NOMO-1 treated with dmso at 0.1 percent for 144 hours (cell line): ENCODE measurements around the gene RBM39.

Experiments
- DNase-seq: peaks from one replicate; lab custom pipeline; 2025; ENCODE audit not compliant: unreplicated experiment; lab: John Stamatoyannopoulos, UW

Gene RBM39

DNA sequence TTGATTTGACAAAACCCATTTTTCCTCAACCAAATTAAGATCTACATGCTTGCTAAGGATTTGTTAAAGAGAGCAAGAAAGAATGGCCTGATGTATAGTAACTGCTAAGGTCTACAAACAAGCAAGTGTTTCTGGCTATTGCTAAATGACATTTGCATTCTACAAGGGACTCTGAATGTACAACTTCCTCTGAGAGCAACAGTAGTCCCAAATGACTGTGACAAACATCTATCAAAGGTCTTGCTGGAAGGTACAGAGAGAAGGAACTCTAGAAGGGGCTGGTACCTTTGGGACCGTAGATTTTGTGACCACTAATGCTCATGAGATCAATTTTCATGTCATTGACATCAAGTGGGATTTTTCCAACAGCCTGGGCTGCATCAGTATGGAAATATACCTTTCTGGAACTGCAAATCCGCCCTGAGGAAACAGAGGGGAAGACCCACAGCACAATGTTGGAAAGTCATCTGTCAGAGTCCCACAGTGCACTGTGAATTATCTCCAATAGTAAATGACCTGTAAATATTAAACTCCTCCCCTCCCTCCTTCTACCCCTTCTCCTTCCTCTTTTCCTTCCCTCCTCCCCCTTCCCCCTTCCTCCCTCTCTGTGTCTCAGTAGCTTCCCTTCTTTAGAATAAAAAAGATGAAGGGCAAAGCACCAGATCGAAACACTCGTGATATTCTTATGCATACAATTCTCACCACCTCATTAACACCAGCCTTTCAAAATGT is 61.4 kb downstream of the RBM39 start:
- DNase-seq: peak; percentile 44

DNA sequence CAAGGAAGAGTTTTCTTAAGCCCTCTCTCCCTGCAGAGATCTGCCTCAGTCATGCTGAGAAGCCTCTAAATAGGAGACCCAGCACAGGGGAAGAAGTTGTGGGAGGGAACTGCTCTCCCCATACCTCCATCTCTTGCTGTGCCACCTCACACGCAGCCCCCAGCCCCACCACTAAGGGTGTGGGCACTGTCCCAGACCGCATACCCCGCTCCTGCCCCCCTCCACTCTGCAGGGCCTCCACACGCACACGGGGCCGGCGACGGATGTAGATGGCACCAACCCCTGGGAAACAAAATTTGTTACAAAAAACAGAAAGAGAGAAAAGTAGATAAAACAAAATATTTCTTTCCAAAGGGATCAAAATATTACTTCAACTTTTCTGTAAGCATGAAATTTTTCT is 67.1 kb downstream of the RBM39 start:
- no peak for DNase-seq

DNA sequence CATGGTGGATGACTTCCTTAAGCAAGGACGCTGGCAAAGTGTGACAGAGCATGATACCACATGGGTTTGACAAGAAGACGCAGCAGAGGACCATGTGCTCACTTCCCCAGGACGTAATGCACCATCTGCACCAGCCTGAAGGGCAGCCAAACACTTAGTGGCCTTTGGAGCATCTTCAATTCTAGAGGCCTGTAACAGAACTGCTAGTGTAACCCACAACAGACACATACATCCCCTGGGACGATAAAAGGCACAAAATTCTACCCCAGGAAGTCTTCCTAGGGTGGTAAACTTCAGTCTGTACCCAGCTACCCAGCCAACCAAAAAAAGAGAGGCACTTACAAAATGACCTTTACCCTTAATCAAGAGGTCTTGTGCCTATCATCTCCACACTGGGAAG is 68.2 kb downstream of the RBM39 start:
- DNase-seq: no peak

DNA sequence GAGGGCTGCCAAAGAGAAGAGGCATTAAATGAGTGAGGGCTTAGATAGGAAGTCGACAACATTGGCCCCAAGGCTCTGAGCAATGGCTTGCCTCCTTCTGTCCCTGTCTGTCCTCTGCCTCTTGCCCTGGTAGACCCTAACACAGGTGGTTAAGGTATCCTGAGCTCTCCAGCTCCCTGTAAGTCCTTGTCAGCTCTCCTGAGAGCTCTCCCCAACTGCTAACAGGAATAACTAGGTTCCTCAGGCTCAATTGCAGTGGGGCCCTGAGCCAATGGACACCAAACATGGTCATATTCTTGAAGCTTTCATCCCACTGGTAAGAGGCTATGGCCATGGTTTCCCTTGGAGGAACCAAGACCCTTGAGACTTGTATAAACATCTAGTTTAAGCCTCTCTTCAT is 72.4 kb downstream of the RBM39 start:
- no peak for DNase-seq

DNA sequence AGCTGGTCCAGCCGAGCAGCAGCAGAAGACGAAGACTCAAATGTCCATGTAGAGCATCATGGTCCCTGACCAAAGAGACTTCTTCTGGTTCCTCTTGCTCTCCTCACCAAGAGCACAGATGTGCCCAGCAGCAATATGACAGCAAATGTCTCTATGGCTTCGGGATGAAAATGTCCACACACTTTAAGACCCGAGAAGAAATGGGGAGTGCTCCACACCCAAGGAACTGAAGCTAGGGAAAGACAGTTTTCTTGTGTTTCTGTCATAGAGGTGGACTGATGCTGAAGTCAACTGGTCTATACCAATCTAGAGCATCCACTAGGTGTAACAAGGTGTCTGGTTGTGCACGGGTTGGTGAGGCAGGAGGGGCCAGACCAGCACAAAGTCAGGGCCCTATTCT is 72.8 kb downstream of the RBM39 start:
- DNase-seq: no peak

DNA sequence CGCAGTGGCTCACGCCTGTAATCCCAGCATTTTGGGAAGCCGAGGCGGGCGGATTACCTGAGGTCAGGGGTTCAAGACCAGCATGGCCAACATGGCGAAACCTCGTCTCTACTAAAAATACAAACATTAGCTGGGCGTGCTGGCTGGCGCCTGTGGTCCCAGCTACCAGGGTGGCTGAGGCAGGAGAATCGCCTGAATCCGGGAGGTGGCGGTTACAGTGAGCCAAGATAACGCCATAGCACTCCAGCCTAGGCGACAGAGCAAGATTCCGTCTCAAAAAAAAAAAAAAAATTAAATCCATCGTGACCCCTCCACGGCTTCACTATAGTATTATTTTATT is 76.1 kb downstream of the RBM39 start:
- DNase-seq: no peak

DNA sequence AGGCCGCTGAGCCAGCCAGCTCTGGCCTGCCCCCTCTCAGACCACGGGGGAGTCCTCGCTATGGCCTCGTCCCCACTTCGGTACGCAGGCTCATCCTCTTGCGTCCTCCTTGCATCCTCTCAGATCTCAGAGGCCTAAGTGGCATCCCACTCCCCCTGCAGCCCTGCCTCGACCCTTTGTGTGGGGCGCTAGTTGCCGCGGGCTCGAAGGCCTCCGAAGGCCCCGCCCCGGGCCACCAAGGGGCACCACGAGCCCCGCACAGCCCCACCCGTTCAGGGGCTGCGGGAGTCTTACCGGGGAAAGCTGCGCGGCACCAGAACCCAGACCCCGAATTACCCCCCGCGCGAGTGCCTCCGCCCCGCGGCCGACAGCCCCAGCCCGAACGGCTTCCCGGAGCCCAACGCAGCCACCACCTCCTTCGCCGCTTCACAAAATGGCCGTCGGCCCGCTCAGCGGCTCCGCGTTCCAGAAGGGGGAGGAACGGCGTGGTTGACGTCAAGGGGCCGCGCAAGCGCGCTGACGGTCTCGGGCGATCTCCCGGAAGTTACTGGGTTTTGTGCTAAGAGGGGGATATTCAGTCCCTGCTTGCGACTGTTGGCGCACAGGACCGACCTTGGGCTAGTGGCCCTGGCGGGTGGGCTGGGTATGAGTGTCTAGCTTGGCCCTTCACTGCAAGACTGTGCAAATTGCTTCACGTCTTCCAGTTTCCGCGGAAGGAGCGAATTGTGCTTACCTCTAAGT is 77.4 kb downstream of the RBM39 start, which contains the start of the genes CPNE1 and RBM12:
CPNE1 (minus strand) TSS at position 435 of the 741 bp plus-strand sequence. CDS start 31,977 bp downstream, outside the sequence.
RBM12 (minus strand) TSS at position 435 of the 741 bp plus-strand sequence. CDS start 9,578 bp downstream, outside the sequence.
- peak; percentile 94 for DNase-seq

DNA sequence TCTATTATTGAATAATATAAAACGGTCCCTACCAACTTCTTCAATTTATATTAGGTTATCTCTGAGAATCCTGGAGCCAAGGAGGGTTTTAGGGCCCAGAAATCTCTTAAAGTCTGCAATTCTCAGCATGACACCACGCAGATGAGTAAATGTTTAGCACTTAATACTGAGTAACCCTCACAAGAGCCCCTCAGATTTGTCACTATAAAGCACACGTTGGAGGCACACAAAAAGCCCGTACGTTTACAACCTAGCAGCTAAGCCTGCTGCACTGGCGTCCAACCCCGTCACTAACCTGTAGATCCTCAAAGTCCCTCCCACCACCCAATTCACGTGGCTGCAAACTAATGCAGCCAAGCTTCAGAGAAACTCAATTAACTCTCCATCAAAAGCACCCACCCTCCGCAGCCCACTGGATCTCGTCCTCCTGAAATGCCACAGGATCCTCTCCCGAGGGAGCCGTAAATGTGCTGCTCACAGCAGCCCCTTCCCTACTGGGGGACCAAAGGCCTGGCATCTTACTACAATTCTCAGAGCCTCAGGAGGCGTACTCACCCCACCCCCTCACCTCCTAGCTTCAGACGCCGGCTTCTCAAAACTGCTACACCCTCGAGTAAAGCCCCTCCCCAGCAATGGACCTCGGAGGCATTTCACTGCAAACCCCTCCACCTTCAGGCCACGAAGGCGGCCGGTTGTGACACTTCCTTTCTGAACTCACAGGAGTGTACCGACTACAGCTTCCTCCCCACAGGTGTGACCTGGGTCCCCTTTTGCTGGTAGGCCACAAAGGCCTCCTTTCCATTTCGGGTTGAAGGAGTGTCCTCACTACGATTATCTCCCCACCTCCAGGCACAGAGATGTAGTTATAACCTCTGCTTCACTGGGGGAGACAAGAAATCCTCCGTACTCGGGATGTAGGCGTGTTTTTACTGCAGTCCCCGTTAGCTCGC is 78.3 kb downstream of the RBM39 start:
- peak; percentile 11 for DNase-seq

DNA sequence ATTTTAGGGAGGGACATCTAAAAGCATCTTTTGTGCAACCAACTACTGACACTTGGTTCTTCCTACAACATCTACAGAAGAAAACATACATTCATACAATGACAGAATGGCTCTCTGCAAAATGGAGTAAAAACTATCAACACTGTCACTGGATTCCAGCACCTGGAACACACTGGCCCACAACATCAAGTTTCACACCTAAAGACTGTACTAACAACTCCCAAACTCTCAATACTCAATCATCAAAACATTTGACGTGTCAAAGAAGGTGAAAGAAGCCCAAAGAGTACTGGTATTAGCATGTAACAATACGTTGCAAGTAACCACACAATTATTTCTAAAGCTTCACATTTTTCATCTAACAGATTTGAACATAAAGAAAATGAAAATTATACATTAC is 79.5 kb downstream of the RBM39 start:
- no peak for DNase-seq

DNA sequence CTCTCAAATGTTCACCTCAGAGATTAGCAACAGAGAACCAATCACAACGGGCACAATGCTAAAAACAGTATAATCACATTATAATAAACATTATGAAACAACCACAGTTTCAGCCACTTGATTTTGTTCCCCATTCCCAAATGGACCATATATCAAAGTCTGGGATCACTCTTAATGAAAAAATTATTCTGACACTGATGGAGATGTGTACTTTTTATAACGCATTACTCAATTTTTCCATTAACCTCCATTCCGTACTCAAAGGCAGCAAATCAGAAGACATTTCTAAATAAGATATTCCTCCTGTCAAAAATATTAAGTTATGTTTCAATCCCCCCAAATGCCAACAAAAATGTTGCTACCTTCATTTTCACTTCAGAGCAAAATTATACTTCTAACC is 80.2 kb downstream of the RBM39 start:
- DNase-seq: no peak

DNA sequence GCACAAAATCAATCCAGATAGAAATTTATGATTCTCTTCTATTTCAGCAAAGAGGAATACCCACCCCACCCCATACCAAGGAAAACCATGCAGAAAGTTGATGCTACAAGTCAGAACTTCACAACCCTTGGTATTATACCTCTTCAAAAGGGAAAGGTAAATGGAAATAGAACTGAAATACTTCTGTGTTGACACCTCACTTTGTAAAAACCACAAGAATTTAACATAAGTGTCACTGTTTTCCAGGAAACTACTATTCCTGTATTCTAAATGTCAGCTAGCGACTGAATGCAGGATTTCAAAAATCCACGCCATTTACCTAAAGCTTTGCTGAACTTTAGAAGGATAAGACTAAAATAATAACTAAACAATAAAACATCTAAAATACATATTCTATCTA is 81.0 kb downstream of the RBM39 start:
- no peak for DNase-seq

DNA sequence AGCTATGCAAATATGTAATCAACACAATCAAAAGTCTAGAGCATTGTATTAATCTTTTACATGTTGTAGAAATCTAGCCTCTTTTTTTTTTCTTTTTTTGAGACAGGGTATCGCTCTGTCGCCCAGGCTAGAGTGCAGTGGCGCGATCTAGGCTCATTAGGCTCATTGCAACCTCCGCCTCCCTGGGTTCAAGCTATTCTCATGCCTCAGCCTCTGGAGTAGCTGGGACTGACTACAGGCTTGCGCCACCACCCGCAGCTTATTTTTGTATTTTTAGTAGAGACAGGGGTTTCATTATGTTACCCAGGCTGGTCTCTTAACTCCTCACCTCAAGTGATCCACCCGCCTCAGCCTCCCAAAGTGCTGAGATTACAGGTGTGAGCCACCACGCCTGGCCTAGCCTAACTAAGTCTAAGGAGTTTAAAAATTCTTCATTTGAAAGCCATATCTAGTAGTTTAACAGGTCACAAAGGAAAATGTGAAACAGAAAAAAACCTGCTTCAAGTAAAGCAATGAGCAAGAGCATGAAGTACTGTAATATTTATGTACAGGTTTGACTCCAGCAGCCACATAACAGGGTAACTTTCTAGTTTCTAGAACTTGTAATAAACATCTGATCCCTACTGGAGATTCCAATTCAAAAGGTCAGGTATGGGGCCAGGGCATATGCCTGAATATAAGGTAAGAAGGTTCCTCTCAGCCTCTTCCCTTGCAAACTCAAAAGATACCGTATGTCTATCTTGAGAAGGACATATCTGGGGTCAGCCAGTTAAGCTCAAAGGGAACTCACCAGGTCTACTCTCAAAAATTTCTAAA is 81.7 kb downstream of the RBM39 start:
- no peak for DNase-seq

DNA sequence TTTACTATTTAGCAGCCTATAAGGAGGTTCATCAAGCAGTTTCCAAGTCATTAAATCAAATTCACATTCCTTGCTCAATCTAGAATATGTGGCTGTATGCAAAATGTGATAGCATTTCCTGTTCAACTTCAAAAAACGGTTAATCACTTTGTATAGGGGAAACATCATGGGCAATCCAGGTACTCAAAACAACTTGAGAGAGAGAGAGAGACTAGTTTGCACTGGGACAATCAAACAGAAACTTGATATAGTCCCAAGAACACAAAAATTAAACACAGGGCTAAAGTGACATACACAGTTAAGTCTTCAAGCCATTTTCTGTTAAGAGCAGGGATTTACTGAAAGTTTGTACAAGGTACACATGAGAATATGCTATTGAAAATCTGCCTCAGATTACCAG is 84.8 kb downstream of the RBM39 start:
- no peak for DNase-seq

DNA sequence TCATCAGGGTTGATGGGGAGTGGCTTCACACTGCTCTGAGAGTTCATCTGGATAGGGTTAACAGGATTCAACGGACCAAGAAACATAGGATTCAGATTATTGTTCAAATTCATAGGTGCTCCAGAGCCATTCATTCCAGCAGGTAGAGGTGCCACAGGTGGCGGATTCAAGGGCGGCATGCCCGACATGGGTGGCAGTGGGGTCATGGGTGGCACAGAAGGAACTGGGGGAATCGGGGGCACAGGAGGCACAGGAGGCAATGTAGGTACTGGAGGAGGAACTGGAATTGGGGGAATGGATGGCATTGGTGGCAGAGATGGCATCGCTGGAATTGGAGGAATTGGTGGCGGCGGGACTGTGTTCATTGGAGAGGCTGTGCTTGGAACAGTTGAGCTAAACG is 87.6 kb downstream of the RBM39 start:
- no peak for DNase-seq

DNA sequence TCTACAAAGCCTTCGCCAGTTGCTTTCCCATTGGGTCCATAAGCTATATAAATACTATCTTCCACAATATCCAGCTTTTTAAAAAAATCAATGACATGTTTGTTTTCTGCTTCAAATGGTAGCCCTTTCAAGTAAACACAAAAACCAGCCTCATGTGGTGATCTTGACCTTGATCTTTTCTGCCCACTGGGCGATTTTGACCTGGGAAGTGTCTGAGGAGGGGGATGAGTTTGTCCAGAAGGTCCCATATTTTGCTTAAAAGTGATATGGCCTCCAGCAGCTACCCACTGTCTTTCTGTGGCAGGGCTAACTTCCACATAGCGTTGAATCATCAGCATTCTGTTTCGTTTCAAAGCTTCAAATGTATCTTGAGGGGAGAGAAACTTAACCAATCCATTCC is 88.2 kb downstream of the RBM39 start:
- no peak for DNase-seq
